HG03066 (cell line): ENCODE data around the gene AFAP1L2.
A peak's percentile ranks its signal among the peaks of the same experiment; 100 is the strongest.

Experiments
- ATAC-seq: cut with Tn5 transposase; IDR thresholded peaks from one replicate; pipeline ENCODE4 v1.9.1; 2021; ENCODE audit warnings: low read depth; ENCODE audit not compliant: unreplicated experiment

AFAP1L2 gene

GRCh38 chr10:114392112-114392835 is 12.0 kb downstream of the AFAP1L2 start:
- no peak for ATAC-seq

GRCh38 chr10:114391599-114391998 is 12.7 kb downstream of the AFAP1L2 start:
- no peak for ATAC-seq

- no peak for ATAC-seq
These were observed 14.9 kb downstream of the AFAP1L2 start for GRCh38 chr10:114389426-114389825.

- peak; percentile 59 for ATAC-seq
These were observed 16.0 kb downstream of the AFAP1L2 start for GRCh38 chr10:114388275-114388674.

GRCh38 chr10:114387784-114388183 is 16.5 kb downstream of the AFAP1L2 start:
- ATAC-seq = no peak

GRCh38 chr10:114386452-114386851 is 17.9 kb downstream of the AFAP1L2 start:
- no peak for ATAC-seq

GRCh38 chr10:114385557-114385956 is 18.7 kb downstream of the AFAP1L2 start:
- ATAC-seq = no peak

GRCh38 chr10:114384601-114385000 is 19.7 kb downstream of the AFAP1L2 start:
- ATAC-seq = no peak

GRCh38 chr10:114384181-114384580 is 20.1 kb downstream of the AFAP1L2 start:
- ATAC-seq = no peak

GRCh38 chr10:114380797-114381196 is 23.5 kb downstream of the AFAP1L2 start:
- ATAC-seq = no peak

GRCh38 chr10:114380060-114380459 is 24.2 kb downstream of the AFAP1L2 start:
- ATAC-seq = no peak

GRCh38 chr10:114379631-114380041 is 24.7 kb downstream of the AFAP1L2 start:
- no peak for ATAC-seq

GRCh38 chr10:114376523-114376922 is 27.8 kb downstream of the AFAP1L2 start:
- ATAC-seq = no peak

GRCh38 chr10:114375047-114375446 is 29.3 kb downstream of the AFAP1L2 start:
- no peak for ATAC-seq

GRCh38 chr10:114374053-114374791 is 30.1 kb downstream of the AFAP1L2 start:
- no peak for ATAC-seq

GRCh38 chr10:114373631-114374030 is 30.7 kb downstream of the AFAP1L2 start:
- ATAC-seq = no peak

GRCh38 chr10:114372995-114373394 is 31.3 kb downstream of the AFAP1L2 start:
- ATAC-seq = no peak

GRCh38 chr10:114372179-114372578 is 32.1 kb downstream of the AFAP1L2 start:
- ATAC-seq = no peak

GRCh38 chr10:114370966-114371365 is 33.3 kb downstream of the AFAP1L2 start:
- ATAC-seq = no peak

GRCh38 chr10:114370199-114370598 is 34.1 kb downstream of the AFAP1L2 start:
- no peak for ATAC-seq

GRCh38 chr10:114368057-114368391 is 36.3 kb downstream of the AFAP1L2 start:
- no peak for ATAC-seq
